Left lung (tissue), 10 donors: ENCODE measurements around the gene CDC20. TPM values are rescaled to one million over a fixed set of nuclear protein-coding genes. Genes with fewer than 3 reads are reported as not detected.

ENCODE experiments used
- ATAC-seq: fragments of 200-7000 bp; cut with Tn5 transposase; one replicate; pipeline ENCODE4 v1.9.1; 2020; ENCODE audit warnings: moderate library complexity
- DNase-seq, 4 donors: peaks; one replicate each; pipeline ENCODE4 v3.0.0-alpha.2; 2013 to 2020
- H3K27ac ChIP-seq, 2 donors: fragments of 200-600 bp; sonication (generic) in 1 of 2; one replicate each; pipeline versions ENCODE4 v1.5.0 to v1.8.0; 2020 to 2021
- H3K27me3 ChIP-seq, 2 donors: fragments of 200-600 bp; sonication (generic) in 1 of 2; one replicate each; pipeline versions ENCODE4 v1.5.0 to v1.8.0; 2020 to 2021
- H3K36me3 ChIP-seq, 2 donors: fragments of 200-600 bp; sonication (generic) in 1 of 2; one replicate each; pipeline versions ENCODE4 v1.5.0 to v1.8.0; 2020 to 2021
- H3K4me1 ChIP-seq, 2 donors: fragments of 200-600 bp; one replicate each; pipeline ENCODE4 v1.8.0; 2021
- H3K4me3 ChIP-seq, 2 donors: fragments of 200-600 bp; sonication (generic) in 1 of 2; one replicate each; pipeline versions ENCODE4 v1.5.0 to v1.8.0; 2020 to 2021; ENCODE audit warnings: mild to moderate bottlenecking in 1 of 2
- H3K9me3 ChIP-seq, 2 donors: fragments of 200-600 bp; sonication (generic) in 1 of 2; one replicate each; pipeline versions ENCODE4 v1.5.0 to v1.8.0; 2020 to 2021
- intact Hi-C, 2 donors: fragments of 100-400 bp; cut with DNase I; formaldehyde crosslinking; loops; one replicate each; pipeline versions ENCODE4 v1.11.2 to v1.14.2; 2022
- polyA plus RNA-seq, 6 donors: library from polyadenylated mRNA; unstranded; fragments of 120-200 nt; gene quantifications; one replicate each; pipeline ENCODE4 v1.2.1, GENCODE V29; 2013; ENCODE audit not compliant: insufficient read length in 6 of 6
- total RNA-seq, 2 donors: library from RNA; stranded (reverse); fragmentation: NEBNext Ultra II Directional; extraction: Animal tissue kit (Norgen Biotek cat#: 25700); gene quantifications; one replicate each; pipeline ENCODE4 v1.2.1, GENCODE V29; 2021
- TF ChIP-seq, protein P1 (sequence below), 2 donors: fragments of 200-600 bp; sonication (generic) in 1 of 2; IDR thresholded peaks; one replicate each; pipeline versions ENCODE4 v1.5.0 to v1.8.0; 2021; ENCODE audit warnings: antibody characterized with exemption in 2 of 2
- donor health status: DM: no; HTN: yes; CAD: no.
- donor health status: DM: no; HTN: no; CAD: no.

CDC20 gene
- total and polyA plus RNA-seq, 8 donors = 7.9 to 73.7 (median 31.7) TPM

DNA sequence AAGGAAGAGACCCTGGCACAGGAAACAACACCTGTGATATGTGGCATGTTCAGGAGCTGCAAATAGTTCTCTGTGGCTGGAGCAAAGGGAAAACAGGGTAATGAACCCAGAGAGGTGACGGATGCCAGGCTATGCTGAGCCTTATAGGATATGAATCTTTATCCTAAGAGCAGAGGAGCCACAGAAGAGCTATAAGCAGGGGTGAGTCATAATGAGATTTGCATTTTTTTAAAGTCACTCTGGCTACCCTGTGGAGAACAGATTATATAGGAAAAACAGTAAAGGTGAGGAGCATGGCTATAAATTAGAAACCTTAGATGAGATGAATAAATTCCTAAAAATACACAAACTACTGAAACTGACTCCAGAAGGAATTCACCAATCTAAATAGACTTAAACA lies 34.0 kb upstream of the CDC20 start:
- DNase-seq = no peak
- Histone ChIP-seq H3K4me1 (peaks cover 0 to 3% of the 10 kb centered on the region in 2 donors), H3K27ac (no peak overlapping the region), H3K36me3 (peaks cover 0 to 11% of the 10 kb centered on the region in 2 donors), H3K4me3 (no peak overlapping the region), H3K9me3 (peaks cover 0 to 13% of the 10 kb centered on the region in 2 donors), H3K27me3 (no peaks in the 10 kb centered on the region)
- ATAC-seq = no peak
- TF ChIP-seq, protein P1, sequence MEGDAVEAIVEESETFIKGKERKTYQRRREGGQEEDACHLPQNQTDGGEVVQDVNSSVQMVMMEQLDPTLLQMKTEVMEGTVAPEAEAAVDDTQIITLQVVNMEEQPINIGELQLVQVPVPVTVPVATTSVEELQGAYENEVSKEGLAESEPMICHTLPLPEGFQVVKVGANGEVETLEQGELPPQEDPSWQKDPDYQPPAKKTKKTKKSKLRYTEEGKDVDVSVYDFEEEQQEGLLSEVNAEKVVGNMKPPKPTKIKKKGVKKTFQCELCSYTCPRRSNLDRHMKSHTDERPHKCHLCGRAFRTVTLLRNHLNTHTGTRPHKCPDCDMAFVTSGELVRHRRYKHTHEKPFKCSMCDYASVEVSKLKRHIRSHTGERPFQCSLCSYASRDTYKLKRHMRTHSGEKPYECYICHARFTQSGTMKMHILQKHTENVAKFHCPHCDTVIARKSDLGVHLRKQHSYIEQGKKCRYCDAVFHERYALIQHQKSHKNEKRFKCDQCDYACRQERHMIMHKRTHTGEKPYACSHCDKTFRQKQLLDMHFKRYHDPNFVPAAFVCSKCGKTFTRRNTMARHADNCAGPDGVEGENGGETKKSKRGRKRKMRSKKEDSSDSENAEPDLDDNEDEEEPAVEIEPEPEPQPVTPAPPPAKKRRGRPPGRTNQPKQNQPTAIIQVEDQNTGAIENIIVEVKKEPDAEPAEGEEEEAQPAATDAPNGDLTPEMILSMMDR (IDR thresholded peaks at IDR 0.05) = no peak
- intact Hi-C loops = no loop called here

- Histone ChIP-seq H3K27ac (no peak overlapping the region), H3K27me3 (no peaks in the 10 kb centered on the region), H3K9me3 (peaks cover 0 to 13% of the 10 kb centered on the region in 2 donors), H3K4me1 (peaks cover 0 to 9% of the 10 kb centered on the region in 2 donors), H3K4me3 (no peak overlapping the region), H3K36me3 (peaks cover 0 to 11% of the 10 kb centered on the region in 2 donors)
- ATAC-seq (no peak), DNase-seq (no peak)
- TF ChIP-seq, protein P1 (IDR thresholded peaks at IDR 0.05) = no peak
- intact Hi-C loops = no loop called here
Observed at GRCh38 chr1:43325381-43325780, 33.4 kb upstream of the CDC20 start.

- no peak for DNase-seq
- peaks cover 0 to 14% of the 10 kb centered on the region in 2 donors for H3K4me1 ChIP-seq
- no peaks in the 10 kb centered on the region for H3K27me3 ChIP-seq
- no peak overlapping the region for H3K27ac ChIP-seq
- no peak for ATAC-seq
- peaks cover 0 to 13% of the 10 kb centered on the region in 2 donors for H3K9me3 ChIP-seq
- intact Hi-C loops = no loop called here
- no peak overlapping the region for H3K4me3 ChIP-seq
- no peaks in the 10 kb centered on the region for H3K36me3 ChIP-seq
- TF ChIP-seq, protein P1 (IDR thresholded peaks at IDR 0.05) = no peak
Observed at GRCh38 chr1:43327549-43328292, 31.1 kb upstream of the CDC20 start.

DNA sequence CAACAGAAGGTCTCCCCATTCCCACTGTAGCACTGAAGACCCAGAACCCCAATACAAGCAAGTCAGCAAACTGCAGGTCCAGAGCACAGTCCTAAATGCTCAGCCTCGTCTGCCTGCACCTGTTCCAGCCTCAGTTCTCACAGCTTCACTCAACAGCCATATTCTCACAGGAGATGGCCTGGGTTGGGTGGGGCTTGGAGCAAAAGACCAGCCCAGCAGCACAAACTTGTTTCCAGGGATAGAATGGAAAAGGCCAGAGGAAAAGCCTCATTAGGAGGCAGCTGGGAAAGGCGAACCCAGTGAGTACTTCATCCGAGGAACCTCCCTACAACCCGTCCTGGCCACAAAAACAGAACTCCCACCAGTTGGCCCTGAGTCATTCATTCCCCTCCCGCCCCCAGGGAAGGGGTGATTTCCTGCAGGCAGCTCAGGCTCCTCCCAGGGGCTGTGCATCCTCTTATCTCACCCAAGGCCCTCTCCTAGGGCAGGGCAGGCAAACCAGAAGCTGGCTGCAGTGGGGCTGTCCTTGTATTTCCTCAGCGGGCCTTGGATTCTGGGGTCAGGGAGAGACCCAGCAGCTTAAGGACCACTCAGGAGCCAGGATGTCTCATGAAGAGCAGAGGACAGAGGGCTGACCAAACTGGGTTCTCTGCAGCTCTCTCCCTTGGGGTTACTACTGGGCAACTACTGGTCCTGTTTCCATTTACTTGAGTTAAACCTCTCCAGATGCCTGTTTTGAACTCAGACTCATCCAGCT lies 28.6 kb upstream of the CDC20 start:
- Histone ChIP-seq H3K9me3 (peaks cover 0 to 9% of the 10 kb centered on the region in 2 donors), H3K27ac (peak overlapping the region; percentile 38 to 46), H3K4me3 (no peak overlapping the region), H3K4me1 (peaks cover 0 to 14% of the 10 kb centered on the region in 2 donors), H3K36me3 (no peaks in the 10 kb centered on the region), H3K27me3 (no peaks in the 10 kb centered on the region)
- DNase-seq (peak in 2 of 4 donors; percentile 65 to 72), ATAC-seq (peak; percentile 91)
- TF ChIP-seq, protein P1 (IDR thresholded peaks at IDR 0.05) = no peak
- intact Hi-C loops = no loop called here

DNA sequence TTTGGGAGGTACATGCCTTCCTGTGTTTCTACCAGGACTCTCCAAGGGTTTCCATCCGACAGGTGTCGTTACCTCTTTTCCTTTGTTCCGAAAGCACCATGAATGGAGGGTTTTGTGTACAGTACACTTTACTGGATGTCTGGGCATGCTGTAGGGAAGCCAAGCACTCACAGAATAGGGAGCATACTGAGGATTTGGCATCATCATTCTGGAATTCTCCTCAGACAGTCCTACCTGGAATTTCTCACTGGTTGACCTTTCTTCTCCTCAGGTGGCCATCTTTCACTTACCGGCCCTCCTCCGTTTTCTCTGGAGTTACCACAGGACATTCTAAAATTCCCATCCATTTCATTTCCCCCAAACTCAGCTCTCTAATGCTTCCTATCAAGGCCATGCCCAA lies 27.1 kb upstream of the CDC20 start:
- Histone ChIP-seq H3K27me3 (no peaks in the 10 kb centered on the region), H3K4me3 (no peak overlapping the region), H3K4me1 (peaks cover 0 to 14% of the 10 kb centered on the region in 2 donors), H3K9me3 (peaks cover 0 to 4% of the 10 kb centered on the region in 2 donors), H3K36me3 (no peaks in the 10 kb centered on the region), H3K27ac (no peak overlapping the region)
- TF ChIP-seq, protein P1 (IDR thresholded peaks at IDR 0.05) = no peak
- DNase-seq (no peak), ATAC-seq (no peak)
- intact Hi-C loops = no loop called here
